COLO668 (cell line): ENCODE results near the gene MTX1.

ENCODE experiments used
- DNase-seq: peaks from one replicate; lab custom pipeline; 2025; ENCODE audit not compliant: unreplicated experiment; lab: John Stamatoyannopoulos, UW

Gene MTX1

DNA sequence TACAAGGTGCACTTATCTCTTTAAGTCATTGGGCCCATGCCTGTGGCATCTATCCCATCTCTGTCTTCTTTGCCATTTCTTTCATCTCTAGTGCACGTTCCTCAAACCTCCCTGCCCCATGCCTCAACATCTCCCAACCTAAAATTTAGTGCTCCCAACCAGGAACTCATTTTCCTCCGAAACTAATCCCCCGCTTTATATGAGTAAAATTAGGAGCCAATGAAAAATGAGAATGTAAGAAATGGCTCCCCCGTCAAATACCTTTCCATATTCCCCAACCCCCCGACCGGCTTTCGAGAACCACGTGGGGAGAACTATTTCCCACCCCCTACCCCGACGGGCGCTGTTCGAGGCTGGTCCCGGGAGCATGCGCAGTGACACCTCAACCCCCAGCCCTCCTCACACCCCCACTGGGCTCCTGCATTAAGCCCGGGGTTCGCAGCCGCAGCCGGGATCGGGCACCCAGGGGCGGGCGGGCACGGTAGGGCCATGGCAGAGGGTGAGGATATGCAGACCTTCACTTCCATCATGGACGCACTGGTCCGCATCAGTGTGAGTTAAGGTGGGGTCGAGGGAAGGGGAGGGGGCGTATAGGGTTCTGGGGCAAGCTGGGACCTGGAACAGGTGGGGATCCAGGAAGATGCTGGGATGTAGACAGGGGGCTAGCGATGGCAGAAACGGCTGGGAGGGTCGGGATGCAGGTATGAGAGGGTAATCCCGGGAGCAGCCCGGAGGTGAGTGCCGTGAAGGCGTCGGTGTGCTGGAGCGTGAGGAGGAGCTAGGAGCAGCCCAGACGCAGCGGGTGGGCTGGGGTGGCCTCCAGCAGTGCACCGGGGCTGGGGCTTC lies 34.8 kb upstream of the MTX1 start, which contains the start of gene TRIM46:
Gene TRIM46, plus strand, starts transcription at position 372 of the 846 bp plus-strand sequence. Its CDS starts 118 bp downstream, at position 490.
- DNase-seq = peak; percentile 88

DNA sequence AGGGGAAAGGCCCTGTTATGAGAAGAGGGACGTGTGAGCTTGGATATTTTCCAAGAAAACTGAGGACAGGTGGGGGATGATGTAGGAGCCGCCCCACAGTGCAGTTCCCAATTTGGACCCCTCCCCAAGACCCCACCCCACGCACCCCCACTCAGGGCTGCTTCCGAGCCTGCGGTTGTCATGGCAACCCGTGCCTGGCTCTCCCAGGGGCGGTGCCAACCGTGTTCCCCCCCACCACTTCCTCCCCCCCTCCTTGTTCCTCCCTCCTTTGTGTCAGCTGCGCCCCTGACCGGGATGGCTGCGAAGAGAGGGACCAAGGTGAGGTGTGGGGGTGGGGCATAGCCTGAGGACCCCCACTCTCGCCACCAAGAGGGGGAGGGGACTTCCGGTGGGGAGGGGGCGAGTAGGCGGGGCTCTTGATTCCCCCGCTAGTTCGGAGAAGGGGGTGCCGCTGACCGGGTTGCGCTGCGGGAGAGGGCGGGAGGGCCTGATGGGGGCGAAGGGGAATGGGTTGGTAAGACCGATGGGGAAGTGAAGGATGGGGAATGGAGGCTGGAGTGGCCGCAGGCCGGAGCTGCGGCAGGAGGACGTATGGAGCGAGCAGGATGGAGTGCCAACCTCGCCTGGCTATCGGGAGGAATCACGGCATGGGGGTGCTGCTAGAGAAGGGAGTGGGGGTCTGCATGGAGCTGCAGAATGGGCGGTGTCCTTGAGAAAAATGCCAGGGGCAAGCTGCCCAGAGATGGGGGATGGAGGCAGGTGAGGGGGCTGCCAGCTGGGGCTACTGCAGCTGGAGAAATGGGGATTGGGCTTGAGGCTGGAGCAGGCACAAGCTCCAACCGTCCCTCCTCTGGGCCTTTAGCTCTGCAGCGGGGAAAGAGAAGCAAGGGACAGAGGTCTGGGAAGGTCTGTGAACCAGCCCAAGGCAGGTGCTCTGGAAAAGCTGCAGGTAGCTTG lies 33.9 kb upstream of the MTX1 start:
- DNase-seq = peak; percentile 88

DNA sequence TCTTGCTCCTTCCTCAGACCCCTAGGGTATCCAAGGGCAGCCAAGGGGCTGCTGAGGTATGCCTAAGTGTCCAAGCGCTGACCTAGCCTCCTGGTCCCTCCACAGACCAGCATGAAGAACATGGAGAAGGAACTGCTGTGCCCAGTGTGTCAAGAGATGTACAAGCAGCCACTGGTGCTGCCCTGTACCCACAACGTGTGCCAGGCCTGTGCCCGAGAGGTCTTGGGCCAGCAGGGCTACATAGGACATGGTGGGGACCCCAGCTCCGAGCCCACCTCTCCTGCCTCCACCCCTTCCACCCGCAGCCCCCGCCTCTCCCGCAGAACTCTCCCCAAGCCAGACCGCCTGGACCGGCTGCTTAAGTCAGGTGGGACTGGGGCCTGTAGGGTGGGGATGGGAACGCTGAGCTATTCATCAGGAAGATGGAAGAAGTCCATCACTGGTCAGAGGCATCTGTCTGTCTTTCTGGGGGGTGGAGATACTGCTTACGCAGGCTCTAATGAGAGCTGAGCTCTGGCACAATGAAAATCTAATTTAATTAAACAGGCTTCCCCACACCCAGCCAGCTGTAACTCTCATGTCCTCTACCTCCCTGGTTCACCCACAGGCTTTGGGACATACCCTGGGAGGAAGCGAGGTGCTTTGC lies 33.1 kb upstream of the MTX1 start:
- DNase-seq = peak; percentile 62

DNA sequence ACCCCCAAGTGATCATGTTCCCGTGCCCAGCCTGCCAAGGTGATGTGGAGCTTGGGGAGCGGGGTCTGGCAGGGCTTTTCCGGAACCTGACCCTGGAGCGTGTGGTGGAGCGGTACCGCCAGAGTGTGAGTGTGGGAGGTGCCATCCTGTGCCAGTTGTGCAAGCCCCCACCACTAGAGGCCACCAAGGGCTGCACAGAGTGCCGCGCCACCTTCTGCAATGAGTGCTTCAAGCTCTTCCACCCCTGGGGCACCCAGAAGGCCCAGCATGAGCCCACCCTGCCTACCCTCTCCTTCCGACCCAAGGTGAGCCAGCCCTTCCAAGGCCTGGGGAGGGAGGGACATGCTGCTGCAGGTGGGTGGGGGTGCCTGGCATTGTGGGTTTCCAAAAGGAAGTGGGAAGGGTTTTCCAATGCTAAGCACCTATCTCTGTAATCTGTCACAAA lies 32.5 kb upstream of the MTX1 start:
- DNase-seq = peak; percentile 88

DNA sequence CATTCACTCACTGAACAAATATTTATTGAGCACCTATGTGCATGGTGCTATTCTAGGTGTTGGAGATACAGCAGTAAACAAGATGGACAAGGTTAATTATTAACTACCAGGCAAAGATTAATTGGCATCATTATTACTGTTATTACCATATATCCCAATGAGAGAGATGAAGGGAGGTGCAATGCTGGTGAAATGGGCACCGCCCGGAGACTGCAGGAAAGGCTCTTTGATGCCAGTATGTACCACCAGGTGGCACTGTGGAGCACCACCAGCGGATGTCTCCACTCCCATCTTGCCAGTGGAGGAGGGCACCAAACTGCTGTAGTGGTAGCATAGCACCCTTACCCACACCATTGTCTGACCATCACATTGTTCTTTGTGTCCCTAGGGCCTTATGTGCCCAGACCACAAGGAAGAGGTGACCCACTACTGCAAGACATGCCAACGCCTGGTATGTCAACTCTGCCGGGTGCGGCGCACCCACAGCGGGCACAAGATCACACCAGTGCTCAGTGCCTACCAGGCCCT lies 31.9 kb upstream of the MTX1 start:
- DNase-seq = peak; percentile 96

DNA sequence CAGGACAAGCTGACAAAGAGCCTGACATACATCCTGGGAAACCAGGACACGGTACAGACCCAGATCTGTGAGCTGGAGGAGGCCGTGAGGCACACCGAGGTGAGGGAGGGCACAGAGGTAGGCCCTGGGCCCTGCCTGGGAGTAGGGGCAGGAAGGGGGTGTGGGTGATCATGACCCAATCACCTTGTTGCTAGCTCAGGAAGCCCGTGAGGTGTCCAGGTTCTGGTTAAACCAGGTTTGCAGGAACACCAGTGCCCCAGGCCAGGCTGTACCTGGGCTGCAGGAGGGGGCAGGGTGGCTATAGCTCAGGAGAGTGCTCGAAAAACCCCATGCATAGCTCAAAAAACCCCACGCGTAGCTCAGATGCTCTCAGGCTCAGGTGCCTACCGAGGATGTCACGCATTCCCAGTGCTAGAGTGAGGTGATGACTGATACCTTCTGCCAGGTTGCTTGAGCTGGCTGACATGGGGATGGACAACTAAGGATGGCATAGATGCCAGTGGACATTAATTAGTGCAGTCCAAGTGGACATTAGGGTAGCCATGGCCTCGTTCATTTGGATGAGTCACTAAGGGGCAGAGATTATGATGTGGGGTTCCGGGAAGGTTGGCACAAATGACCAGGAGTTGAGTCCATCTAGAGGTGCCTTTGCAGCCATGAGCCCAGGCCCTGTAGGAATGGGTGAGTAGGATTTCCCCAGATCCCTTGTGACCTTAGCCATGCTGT lies 31.1 kb upstream of the MTX1 start:
- no peak for DNase-seq

DNA sequence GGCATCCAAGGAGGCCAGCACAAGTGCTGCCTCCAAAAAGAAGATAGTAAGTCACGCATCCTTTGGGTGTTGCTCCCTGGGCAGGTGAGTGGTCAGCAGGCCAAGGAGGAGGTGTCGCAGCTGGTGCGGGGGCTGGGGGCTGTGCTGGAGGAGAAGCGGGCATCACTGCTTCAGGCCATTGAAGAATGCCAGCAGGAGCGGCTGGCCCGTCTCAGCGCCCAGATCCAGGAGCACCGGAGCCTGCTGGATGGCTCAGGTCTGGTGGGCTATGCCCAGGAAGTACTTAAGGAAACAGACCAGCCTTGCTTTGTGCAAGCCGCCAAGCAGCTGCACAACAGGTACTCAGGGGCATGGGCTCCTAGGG lies 30.6 kb upstream of the MTX1 start:
- no peak for DNase-seq

DNA sequence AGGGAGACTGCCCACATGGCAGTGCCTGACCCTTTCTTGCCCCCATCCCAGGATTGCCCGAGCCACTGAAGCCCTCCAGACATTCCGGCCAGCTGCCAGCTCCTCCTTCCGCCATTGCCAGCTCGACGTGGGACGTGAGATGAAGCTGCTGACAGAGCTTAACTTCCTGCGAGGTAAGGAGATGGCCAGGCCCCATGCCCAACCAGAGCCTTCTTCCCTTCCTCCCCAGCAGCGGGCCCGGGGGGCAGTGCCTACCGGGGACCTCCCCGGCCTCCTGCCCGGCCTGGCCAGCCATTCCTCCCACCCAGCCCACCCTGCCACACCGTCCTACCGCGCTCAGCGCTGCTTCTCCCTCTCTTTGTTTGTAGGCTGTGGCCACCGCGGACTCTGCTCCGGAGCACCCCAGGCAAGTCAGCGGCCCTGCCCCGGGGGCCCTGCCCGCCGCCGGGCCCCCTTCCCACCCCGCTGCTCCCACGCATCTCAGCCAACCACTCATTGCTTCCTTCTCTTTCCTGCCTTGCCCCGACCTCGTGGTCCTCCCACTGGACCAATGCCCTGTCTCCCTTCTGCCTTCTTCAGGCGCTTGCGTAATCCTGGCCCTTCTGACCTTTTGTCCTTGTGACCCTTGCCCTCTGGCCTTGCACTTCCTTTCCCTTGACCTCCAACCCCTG lies 29.9 kb upstream of the MTX1 start:
- DNase-seq = no peak

DNA sequence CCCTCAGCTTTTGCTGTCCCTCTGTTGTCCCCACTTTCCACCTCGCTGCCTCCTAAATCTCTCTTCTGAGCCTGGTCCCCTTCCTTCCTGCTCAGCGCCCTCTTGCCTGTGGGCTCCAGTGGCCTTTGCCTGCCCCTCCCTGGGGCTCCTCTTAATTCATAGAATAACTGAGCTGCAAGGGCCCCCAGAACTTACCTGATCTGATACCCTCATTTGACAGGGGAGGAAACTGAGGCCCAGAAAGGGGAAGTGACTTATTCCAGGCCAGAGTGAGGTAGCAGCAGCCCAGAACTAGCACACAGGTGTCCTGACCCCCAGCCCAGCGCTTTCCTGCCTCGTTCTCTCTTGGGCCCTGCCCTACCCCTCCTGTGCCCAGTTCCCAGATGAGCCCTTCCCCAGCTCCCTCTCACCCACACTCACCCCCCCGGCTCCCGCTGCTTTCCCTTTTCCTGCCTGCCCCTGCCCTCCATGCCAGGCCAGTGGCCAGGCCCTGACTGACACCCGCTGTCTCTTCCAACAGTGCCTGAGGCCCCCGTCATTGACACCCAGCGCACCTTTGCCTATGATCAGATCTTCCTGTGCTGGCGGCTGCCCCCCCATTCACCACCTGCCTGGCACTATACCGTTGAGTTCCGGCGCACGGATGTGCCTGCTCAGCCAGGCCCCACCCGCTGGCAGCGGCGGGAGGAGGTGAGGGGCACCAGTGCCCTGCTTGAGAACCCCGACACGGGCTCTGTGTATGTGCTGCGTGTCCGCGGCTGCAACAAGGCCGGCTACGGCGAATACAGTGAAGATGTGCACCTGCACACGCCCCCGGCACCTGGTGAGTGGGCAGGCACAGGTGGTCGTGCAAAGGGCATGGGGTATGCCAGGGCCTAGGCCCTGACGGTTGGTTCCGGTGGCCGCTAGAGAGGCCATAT lies 29.1 kb upstream of the MTX1 start:
- no peak for DNase-seq

DNA sequence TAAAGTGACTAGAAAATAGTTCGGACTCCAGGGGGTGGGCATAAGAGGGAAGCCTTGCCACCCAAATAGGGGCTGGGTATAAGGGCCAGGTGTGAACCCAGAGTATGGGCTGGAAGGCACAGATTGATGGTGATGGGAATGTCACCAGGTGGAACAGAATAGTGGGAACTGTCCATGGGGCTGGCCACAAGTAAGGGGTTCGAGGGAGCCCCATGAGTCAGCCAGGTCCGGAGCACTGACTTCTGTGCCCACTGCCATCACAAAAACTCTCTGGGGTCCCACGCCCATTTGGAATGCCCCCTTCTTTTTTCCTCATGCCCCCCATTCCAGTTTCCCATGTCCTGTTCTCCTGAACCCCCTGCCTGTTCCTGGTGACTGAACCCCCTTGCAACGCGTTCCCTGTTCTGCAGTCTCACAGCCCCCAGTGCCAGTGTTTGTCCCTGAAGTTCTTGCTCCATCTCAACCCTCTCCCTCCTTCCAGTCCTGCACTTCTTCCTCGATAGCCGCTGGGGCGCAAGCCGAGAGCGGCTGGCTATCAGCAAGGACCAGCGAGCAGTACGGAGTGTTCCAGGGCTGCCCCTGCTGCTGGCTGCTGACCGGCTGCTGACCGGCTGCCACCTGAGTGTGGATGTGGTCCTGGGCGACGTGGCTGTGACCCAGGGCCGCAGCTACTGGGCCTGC lies 27.0 kb upstream of the MTX1 start:
- no peak for DNase-seq

DNA sequence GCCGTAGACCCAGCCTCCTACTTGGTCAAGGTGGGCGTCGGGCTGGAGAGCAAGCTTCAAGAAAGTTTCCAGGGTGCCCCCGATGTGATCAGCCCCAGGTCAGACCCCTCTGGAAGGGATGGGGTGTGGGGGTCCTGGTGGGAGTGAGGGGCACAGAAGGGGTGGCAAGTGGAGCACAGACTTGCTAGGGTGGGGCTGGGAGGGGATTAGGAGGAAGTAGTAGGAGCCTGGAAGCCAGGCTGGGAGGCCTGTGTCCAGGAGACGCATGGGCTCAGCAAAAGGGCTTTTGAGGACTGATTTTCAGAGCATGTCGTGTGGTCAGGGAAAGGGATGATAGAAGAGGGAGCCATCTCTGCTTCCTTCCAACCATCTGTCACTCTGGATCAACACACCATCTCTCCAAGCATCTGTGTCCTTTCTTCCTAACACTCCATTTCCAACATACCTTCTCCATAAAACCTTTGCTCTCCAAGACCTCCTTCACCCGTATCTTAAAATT lies 26.4 kb upstream of the MTX1 start:
- DNase-seq = no peak

DNA sequence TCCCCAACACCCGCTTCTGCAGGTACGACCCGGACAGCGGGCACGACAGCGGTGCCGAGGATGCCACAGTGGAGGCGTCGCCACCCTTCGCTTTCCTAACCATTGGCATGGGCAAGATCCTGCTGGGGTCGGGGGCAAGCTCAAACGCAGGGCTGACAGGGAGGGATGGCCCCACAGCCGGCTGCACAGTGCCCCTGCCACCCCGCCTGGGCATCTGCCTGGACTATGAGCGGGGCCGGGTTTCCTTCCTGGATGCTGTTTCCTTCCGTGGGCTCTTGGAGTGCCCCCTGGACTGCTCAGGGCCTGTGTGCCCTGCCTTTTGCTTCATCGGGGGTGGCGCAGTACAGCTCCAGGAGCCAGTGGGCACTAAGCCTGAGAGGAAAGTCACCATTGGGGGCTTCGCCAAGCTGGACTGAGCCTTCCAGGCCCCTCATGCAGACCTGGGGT lies 24.7 kb upstream of the MTX1 start:
- DNase-seq = no peak

DNA sequence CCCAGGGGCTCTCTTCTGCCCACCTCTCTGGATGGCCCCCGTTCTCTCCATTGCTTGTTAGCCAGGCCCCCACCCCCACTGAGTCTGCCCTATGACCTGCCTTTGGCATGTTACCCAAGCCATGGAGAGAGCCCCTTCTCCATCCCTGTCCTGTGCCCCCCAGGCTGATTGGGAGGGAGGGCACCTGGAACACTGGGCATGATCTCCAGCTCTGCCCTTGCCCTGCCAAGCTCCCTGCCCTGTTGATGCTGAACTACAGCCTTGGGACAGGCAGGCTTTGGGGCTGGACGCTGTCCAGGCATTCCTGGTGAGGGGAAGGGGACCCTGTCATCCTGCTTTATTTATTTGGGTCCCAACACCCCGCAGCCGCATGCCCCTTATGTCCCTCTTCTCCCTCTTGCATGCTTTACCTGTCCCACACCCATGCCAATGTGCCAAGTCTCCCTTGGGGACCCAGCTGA lies 24.1 kb upstream of the MTX1 start:
- no peak for DNase-seq

DNA sequence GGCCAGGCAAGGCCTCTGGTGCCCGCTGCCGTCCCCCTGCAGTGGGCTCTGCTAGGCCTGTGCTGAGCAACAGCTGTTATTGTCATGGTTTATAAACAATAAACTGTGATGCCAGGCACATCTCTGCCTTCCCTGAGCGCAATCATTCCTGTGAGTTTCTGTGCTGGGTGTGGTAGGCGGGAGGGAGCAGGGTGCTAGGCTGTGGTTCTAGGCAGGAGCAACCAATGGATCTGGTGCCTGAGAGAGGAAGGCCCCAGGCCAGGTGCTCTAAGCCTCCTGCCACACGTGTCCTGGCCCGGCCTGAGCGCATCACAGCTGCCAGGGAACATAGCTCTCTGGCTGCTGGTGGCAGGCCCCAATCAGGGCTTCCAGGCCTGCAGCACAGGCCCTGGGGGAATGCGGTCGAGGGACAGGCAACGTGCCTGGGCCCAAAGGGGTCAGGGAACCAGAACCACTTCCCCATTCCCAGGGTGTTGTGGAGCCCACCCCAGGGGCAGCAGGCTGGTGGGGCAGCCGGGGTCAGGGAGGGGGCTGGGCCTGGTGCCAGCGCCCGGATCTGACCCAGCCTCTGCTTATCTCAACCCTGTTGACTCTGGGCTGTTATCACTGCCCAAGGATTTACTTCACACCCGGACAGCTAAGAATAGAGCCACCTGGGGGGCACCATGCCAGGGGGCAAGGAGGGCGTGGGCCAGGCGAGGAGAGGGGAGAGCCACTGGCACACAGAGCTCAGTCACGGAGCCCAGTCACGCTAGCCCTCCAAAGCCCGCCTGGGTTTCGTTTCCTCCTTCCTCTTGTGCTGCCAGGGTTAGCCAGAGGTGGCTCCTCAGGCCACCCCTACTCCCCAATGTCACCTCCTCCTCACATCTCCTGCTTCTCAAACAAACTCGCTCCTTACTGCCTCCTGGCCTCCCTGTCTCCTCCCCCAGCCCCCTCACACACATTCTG lies 23.4 kb upstream of the MTX1 start:
- peak; percentile 87 for DNase-seq

DNA sequence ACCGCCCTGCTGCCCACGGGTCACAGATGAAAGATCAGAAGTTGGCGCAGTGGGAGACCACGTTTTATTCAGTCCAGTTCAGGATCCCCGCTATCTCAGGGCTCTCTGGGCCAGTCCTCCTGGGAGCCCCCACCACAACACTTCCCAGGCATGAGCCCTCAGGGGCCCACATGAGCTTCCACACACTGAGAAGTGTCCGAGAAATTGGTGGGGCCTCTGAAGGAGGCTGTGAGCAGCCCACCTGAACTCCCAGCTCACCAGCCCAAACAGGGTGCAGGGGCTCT lies 22.8 kb upstream of the MTX1 start:
- no peak for DNase-seq

DNA sequence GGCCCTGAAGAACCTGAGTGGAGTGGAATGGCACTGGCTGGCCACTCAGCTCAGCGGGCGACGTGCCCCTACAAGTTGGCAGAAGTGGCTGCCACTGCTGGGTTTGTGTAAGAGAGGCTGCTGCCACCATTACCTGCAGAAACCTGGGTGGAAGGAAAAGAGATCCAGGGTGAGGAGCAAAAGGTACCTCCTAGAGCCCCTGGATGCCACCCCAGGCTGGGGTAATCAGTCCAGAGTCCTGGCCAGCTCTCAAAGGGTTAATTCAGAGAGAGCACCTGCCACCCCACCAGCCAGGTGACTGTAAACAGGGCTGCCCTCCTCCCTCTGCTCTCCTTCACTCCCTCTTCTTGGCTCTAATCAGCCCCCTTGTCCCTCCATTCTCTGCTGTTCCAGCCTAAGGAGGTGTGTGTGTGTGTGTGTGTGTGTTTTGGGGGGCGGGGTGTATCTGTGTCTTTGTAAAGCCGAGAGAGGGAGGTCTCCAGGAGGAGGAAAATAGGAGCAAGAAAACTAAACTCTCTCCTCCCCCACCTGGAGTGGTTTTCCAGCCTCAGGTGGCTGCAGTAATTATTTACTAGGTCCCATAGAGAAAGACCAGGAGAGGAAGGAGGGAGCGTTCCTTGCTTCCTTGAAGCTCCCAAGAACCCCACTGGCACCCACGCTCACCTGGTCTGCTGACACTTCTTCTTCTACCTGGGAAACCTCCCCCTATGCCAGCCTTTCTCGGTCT lies 22.3 kb upstream of the MTX1 start:
- DNase-seq = peak; percentile 68
